Peyer's patch (tissue), 4 donors: ENCODE results near the gene RAP2C.

Experiments used
- POLR2A ChIP-seq, 2 donors: fragments of 450-650 bp; IDR thresholded peaks; one replicate each; pipeline ENCODE4 v1.5.1; 2017; ENCODE audit warnings: antibody characterized with exemption in 2 of 2, mild to moderate bottlenecking in 2 of 2, moderate library complexity in 2 of 2
- TF ChIP-seq, protein P1 (sequence below), 6 experiments: fragments of 450-650 bp in 4 of 6; fragments of 200-600 bp in 2 of 6; sonication (generic) in 1 of 6; IDR thresholded peaks; one replicate each; pipeline ENCODE4 v1.5.1; 2017 to 2019; ENCODE audit warnings: antibody characterized with exemption in 6 of 6, mild to moderate bottlenecking in 3 of 6, moderate library complexity in 1 of 6

DNA sequence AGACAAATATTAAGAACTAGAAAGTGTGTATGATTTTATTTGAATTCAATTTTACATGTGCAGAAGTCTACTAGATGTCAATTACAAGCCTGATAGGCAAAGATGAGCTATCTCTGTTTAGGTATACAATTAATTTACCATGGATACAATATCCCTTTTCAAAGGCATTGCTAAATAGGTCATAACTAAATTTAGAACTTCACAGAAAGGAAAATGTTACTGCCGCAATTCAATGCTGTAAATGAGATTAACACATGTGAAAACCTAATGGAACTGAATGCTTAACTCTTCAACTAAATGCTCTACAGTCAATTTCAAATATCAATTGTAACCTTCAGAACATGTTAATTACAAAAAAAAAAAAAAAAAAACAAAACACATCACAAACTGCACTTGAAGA, 14.6 kb downstream of the RAP2C start:
- TF ChIP-seq, protein P1, sequence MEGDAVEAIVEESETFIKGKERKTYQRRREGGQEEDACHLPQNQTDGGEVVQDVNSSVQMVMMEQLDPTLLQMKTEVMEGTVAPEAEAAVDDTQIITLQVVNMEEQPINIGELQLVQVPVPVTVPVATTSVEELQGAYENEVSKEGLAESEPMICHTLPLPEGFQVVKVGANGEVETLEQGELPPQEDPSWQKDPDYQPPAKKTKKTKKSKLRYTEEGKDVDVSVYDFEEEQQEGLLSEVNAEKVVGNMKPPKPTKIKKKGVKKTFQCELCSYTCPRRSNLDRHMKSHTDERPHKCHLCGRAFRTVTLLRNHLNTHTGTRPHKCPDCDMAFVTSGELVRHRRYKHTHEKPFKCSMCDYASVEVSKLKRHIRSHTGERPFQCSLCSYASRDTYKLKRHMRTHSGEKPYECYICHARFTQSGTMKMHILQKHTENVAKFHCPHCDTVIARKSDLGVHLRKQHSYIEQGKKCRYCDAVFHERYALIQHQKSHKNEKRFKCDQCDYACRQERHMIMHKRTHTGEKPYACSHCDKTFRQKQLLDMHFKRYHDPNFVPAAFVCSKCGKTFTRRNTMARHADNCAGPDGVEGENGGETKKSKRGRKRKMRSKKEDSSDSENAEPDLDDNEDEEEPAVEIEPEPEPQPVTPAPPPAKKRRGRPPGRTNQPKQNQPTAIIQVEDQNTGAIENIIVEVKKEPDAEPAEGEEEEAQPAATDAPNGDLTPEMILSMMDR (IDR thresholded peaks at IDR 0.05) = no peak
- TF ChIP-seq POLR2A (IDR thresholded peaks at IDR 0.05) = no peak
